SK-N-DZ (cell line): ENCODE measurements around the gene DCAF8L2. TPM values are rescaled to one million over a fixed set of nuclear protein-coding genes. Genes with fewer than 3 reads are reported as not detected.
"Not testable (repeated sequence)": the region's sequence is repeated elsewhere in the genome, so short reads cannot be mapped to it uniquely, and the experiment has no call there.

Experiments
- DNase-seq: peaks from one replicate; pipeline ENCODE4 v3.0.0-alpha.2; 2015; ENCODE audit warnings: low spot score
- polyA plus RNA-seq, 2 experiments: library from polyadenylated mRNA; depleted of rRNA; stranded (reverse); fragments of >200 nt; gene quantifications; 2 replicates each; pipeline ENCODE4 v1.2.3, GENCODE V29; 2014

Gene DCAF8L2
- polyA plus RNA-seq (2014; cell fraction: cytosol; rRNA removed) = not detected in 2 replicates
- not detected in 2 replicates for polyA plus RNA-seq (2014; cell fraction: nucleus; rRNA removed)

DNA sequence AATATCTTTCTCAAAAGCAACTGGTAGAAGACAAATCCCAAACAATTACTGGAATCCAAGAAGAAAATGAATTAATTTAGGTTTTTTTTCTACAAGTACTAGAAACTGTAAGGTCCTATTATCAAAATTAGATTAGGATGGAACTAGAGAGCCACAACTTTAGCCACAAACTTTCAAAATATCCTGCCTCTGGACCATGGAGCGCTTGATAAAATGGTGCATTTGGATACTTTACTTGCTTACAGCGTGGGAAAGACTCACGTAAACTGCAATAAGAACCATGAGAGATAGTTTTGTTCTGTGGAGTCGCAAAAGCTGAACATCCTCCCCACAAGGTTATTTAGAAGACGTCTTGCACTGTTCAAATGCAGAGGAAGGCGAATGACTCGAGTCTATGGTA lies at the start of gene DCAF8L2:
DCAF8L2 (plus strand) TSS at position 301 of the 400 bp plus-strand sequence. CDS start 156,552 bp downstream, outside the sequence.
- DNase-seq = no peak

DNA sequence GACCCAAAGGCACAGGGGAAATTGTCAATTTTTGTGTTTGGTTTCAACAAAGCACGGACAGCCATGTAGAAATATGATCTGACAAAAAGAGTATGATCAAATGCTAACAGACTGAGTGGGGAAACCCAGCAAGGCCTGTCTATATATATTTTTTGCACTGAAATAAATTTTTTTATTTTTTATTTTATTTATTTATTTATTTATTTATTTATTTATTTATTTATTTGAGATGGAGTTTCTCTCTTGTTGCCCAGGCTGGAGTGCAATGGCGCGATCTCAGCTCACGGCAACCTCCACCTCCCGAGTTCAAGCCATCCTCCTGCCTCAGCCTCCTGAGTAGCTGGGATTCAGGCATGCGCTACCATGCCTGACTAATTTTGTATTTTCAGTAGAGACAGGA lies 49.0 kb upstream of the DCAF8L2 start:
- not testable (repeated sequence) for DNase-seq

- DNase-seq = no peak
Measured at GRCh38 chrX:27548624-27549023, 41.5 kb upstream of the DCAF8L2 start.

GRCh38 chrX:27549688-27550087 lies 40.5 kb upstream of the DCAF8L2 start:
- DNase-seq = no peak

DNA sequence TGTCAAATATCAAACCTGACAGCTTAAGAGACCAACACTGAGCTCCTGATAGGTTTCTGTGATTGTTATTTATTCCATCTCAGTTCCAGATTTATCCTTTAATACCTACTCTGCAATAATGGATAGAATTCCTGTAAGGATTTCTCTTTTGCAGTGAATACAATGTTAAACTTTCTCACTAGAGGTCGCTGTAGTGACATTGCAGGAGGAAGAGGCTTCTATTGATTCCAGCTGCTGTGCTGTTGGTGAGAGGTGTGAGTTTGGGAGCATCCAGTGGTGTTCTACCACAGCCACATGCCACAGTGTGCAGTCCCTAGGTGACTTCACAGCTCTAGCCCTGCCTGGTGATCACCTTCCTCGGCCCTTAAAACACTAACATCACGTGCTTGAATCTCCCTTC lies 34.6 kb upstream of the DCAF8L2 start:
- peak; percentile 27 for DNase-seq

DNA sequence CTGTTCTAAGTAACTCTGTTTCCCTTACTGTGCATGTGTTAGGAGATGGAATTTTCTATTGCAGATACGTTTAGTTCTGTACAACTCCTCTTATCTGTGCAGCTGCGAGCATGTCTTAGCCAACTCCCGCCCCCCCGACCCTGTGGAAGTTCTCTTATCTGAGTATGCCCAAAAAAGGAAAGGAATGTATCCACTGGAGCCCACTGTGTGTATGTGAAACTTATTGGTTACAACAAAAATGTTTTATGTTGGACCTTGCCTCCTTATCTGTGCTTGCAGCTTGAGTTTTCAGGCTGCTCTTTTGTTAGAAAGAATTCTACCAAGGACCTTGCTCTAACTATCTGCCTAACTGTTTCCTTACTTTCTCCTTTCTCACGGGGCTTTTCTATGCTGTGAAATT lies 24.2 kb upstream of the DCAF8L2 start:
- DNase-seq = no peak

- DNase-seq = no peak
Measured at GRCh38 chrX:27571164-27571563, 19.0 kb upstream of the DCAF8L2 start.

GRCh38 chrX:27575565-27575964 lies 14.6 kb upstream of the DCAF8L2 start:
- no peak for DNase-seq

GRCh38 chrX:27583976-27584375 lies 6.2 kb upstream of the DCAF8L2 start:
- DNase-seq = no peak

DNA sequence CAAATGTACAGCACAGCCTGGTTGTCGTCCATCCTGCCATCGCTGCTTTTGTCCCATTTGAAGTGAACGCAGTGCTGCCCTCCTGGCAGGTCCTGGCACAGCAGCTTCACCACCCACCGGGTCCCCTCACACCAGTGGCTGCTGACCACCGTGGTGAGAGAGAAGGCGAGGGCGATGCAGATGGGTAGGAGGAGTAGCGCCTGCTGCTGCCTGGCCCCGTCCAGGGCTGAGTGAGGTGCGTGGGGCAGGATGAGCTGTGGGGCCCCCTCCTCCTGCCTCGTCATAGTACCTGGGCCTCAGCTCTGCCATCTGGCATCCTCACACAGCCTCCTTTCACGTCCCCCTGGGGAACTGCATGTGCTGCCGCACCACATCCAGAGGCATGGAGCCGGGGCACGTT lies 1.8 kb downstream of the DCAF8L2 start:
- DNase-seq = no peak

- no peak for DNase-seq
Measured at GRCh38 chrX:27597508-27597907, 7.4 kb downstream of the DCAF8L2 start.

- no peak for DNase-seq
Measured at GRCh38 chrX:27598312-27598711, 8.2 kb downstream of the DCAF8L2 start.

DNA sequence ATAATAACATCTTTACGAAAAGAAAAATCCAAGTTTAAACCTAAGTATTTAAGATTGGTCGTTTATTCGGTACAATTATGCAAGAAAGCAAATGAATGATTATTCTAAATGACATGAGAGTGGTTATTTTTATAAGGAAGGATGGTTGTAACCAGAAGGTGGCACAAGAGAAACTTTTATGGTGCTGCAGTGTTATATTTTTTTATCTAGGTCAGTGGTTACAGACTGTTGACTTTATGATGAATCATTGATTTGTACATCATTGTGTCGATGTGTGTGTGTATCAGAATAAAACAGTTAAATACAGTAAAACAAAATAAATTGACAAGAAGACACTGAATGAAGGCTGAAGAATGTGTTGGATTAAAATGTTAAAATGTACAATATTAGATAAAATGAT lies 9.8 kb downstream of the DCAF8L2 start:
- no peak for DNase-seq

- no peak for DNase-seq
Measured at GRCh38 chrX:27600686-27601085, 10.5 kb downstream of the DCAF8L2 start.

DNA sequence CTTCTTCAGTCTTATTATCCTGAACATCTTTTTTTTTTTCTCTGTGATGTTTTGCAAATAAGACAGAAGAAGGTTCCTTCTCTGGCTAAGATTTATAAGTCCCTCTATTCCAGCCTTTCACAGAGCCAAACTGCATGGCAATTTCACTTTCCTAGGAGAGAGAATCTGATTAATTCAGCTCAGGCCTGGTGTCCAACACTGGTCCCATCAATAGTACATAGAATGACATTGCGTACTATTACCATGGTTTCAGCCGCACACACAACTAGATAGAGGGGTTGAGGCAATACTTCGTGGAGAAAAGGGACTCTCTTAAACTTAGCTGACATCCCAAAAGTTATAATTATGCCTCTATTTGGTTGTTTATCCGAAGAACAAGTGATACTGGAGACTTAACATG lies 18.5 kb downstream of the DCAF8L2 start:
- DNase-seq = no peak

GRCh38 chrX:27619459-27619858 lies 29.3 kb downstream of the DCAF8L2 start:
- DNase-seq = no peak

DNA sequence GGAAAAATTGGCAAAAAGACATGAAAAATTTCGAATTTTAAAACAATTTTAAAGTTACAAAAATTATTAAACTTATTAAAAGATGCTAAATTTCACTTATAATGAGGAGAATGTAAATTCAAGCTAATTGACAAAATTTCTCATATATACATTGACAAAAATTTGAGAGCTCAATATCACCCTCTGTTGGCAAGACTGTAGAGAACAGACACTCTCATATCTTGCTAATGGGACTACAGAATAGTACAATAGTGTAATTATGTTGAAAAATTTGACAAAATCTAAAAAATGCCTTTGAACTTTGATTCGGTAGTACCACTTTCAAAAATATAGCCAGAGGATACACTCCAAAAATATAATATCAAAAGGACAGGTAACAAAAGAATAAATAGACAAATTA lies 29.8 kb downstream of the DCAF8L2 start:
- peak; percentile 14 for DNase-seq

GRCh38 chrX:27622883-27623282 lies 32.7 kb downstream of the DCAF8L2 start:
- DNase-seq = no peak

- no peak for DNase-seq
Measured at GRCh38 chrX:27626066-27626465, 35.9 kb downstream of the DCAF8L2 start.

DNA sequence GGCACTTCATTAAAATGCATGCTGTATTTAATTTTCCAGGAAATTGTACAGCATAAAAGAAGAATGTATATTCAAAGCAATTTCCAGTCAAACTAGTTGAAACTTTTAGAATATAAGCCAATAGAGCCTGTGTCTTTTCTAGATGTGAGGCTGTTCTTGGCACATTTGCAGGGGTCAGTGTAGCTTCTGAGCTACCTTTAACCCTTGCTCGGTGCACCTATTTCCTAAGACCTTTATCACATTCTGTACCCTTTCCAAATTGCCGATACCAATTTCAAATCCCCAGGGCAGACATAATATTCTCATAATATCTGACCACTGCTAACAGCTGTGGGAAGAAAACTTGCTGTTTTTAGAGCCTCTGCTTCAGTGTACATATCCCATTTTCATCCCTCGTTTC lies 43.2 kb downstream of the DCAF8L2 start:
- no peak for DNase-seq

GRCh38 chrX:27656581-27656980 lies 66.4 kb downstream of the DCAF8L2 start:
- DNase-seq = no peak

DNA sequence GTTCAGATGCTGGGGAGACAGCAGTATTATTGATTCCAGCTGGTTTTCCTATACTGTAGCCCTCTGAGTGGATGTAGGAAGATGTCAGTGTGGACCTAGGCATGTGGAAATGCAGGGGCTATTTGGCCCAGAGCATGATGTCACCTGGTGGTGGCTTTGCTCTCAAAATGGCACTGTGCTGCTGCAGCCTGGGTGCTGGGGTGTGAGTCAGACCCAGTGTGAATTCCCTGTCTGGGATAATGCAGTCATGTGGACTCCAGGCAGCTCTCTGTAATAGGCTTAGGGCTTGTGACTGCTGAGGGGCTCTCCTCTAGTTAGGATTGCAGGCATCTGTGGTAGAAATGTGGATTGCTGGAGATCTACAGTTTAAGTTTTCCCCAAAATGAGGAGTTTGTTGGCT lies 70.7 kb downstream of the DCAF8L2 start:
- DNase-seq = no peak

GRCh38 chrX:27671234-27671633 lies 81.1 kb downstream of the DCAF8L2 start:
- DNase-seq = no peak

GRCh38 chrX:27674491-27674890 lies 84.3 kb downstream of the DCAF8L2 start:
- DNase-seq = no peak
